Thyroid gland (tissue), 4 donors: Measurements from ENCODE around the gene POMZP3.
"Not testable (repeated sequence)": the region's sequence is repeated elsewhere in the genome, so short reads cannot be mapped to it uniquely, and the experiment has no call there.

Experiments used
- CTCF ChIP-seq, 6 experiments: fragments of 200-600 bp in 3 of 6; fragments of 450-650 bp in 3 of 6; sonication (generic) in 3 of 6; IDR thresholded peaks; one replicate each; pipeline ENCODE4 v1.5.1; 2016 to 2019; ENCODE audit warnings: antibody characterized with exemption in 6 of 6, mild to moderate bottlenecking in 2 of 6, inconsistent platforms in 1 of 6, moderate library complexity in 1 of 6
- POLR2A ChIP-seq, 2 donors: fragments of 450-650 bp; IDR thresholded peaks; one replicate each; pipeline ENCODE4 v1.6.1; 2017; ENCODE audit warnings: antibody characterized with exemption in 2 of 2, mild to moderate bottlenecking in 2 of 2, moderate library complexity in 1 of 2

- TF ChIP-seq CTCF, POLR2A (IDR thresholded peaks at IDR 0.05): not testable (repeated sequence)
Measured at GRCh38 chr7:76572296-76572695, 54.8 kb downstream of the POMZP3 start.
